Measurements from ENCODE around the gene SLC2A2. TPM values are rescaled to one million over a fixed set of nuclear protein-coding genes. Genes with fewer than 3 reads are reported as not detected.

The SLC2A2 gene
- polyA plus RNA-seq, 1 donor (not counting 4 experiments of a cell fraction or from before 2014, with no cell fraction given) = not detected

DNA sequence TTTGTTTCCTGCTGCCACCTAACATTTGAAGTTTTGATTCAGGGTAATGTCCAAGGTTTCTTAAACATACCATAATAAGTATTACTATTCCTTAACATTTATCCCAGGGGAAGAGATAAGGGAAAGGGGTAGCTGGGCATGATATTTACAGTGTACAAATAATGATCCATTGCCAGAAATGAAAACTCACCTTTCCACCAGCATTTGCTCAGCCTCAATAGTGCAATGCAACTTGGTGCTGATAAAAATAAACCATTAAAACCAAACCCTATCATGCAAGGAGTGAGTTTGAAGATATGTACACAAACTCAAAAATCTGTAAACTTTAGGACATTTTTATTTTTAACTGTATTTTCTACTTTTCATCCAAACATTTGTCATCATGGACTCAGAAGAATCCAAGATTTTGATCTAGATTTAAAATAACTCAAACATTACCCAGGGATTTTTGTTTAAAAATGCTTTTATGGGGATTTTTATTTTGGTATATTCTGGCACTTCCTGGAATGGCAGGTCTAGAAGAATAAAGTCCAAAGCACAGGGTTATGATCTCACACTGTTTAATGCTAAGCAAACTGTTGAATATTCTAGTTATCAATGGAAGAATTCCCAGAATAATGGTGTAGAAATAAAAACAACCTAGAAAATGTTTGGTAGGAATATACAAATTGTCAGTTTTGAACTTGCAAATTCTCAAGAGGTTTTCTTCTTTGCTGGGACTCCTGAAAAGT lies 32.5 kb upstream of the SLC2A2 start:
- Histone ChIP-seq H3K4me3 (ENCODE audit: control insufficient read depth in 2 of 3, extremely low read depth in 1 of 3, insufficient read depth in 2 of 3, low read depth in 1 of 3, low read length in 3 of 3) (no peak overlapping the region), H3K4me2 (ENCODE audit: control insufficient read depth, extremely low read depth, insufficient read depth, low read depth, low read length) (no peak overlapping the region), H3K9me1 (ENCODE audit: control insufficient read depth, extremely low read depth, insufficient read depth, low read length) (no peaks in the 10 kb centered on the region), H3K9me3 (ENCODE audit: control insufficient read depth, low read depth, low read length) (no peaks in the 10 kb centered on the region), H4K20me1 (ENCODE audit: control insufficient read depth, extremely low read depth, insufficient read depth, low read length) (no peaks in the 10 kb centered on the region), H3K36me3 (ENCODE audit: control insufficient read depth in 2 of 2, extremely low read depth in 1 of 2, insufficient read depth in 2 of 2, low read length in 2 of 2) (no peaks in the 10 kb centered on the region), H2AFZ (ENCODE audit: control insufficient read depth, low read length) (no peak overlapping the region), H3K79me2 (ENCODE audit: control insufficient read depth, insufficient read depth, low read length) (no peaks in the 10 kb centered on the region), H3K27ac (ENCODE audit: control insufficient read depth, insufficient read depth, low read length) (no peak overlapping the region), H3K4me1 (ENCODE audit: control insufficient read depth, extremely low read depth, insufficient read depth, low read length) (no peaks in the 10 kb centered on the region), H3K27me3 (ENCODE audit: control insufficient read depth, extremely low read depth, insufficient read depth, low read length) (no peaks in the 10 kb centered on the region), H3K9ac (ENCODE audit: control insufficient read depth, extremely low read depth, insufficient read depth, low read length) (no peak overlapping the region)
- no peak for FAIRE-seq
- no peak for DNase-seq (ENCODE audit: low read depth, low spot score)
- dilution Hi-C loops (cut with MboI; ENCODE audit: extremely low pct_ligation_motif_present, low sequenced_read_pairs) = no loop called here
- no peak for TF ChIP-seq EZH2 (IDR thresholded peaks at IDR 0.05; ENCODE audit: low read length)
- TF ChIP-seq, protein P1, sequence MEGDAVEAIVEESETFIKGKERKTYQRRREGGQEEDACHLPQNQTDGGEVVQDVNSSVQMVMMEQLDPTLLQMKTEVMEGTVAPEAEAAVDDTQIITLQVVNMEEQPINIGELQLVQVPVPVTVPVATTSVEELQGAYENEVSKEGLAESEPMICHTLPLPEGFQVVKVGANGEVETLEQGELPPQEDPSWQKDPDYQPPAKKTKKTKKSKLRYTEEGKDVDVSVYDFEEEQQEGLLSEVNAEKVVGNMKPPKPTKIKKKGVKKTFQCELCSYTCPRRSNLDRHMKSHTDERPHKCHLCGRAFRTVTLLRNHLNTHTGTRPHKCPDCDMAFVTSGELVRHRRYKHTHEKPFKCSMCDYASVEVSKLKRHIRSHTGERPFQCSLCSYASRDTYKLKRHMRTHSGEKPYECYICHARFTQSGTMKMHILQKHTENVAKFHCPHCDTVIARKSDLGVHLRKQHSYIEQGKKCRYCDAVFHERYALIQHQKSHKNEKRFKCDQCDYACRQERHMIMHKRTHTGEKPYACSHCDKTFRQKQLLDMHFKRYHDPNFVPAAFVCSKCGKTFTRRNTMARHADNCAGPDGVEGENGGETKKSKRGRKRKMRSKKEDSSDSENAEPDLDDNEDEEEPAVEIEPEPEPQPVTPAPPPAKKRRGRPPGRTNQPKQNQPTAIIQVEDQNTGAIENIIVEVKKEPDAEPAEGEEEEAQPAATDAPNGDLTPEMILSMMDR (optimal IDR thresholded peaks at IDR 0.05 in 1 of 3, IDR thresholded peaks at IDR 0.05 in 1 of 3, conservative IDR thresholded peaks at IDR 0.05 in 1 of 3; ENCODE audit: extremely low read depth in 1 of 3, insufficient read depth in 2 of 3, low read length in 3 of 3) = no peak

DNA sequence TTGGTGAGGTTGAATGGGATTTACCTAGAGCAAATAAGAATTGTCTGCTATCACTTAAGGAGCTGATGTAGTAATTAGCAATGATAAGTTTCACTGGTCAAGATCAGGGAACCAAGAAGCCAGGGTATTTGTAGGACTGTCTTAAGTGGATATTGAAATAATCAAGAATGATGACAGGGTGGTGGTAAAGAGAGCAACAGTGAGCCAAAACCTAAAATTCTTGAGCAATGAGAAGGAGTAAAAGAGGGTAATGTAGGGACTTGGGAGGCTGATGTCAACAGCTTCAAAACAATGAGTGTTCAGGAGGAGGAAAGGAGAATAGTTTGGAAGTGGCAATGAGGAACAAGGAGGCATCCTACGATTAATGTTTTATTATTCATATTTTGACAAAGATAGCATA lies 31.5 kb upstream of the SLC2A2 start:
- Histone ChIP-seq H3K9me3 (ENCODE audit: control insufficient read depth, low read depth, low read length) (no peaks in the 10 kb centered on the region), H3K4me1 (ENCODE audit: control insufficient read depth, extremely low read depth, insufficient read depth, low read length) (no peaks in the 10 kb centered on the region), H3K36me3 (ENCODE audit: control insufficient read depth in 2 of 2, extremely low read depth in 1 of 2, insufficient read depth in 2 of 2, low read length in 2 of 2) (no peaks in the 10 kb centered on the region), H2AFZ (ENCODE audit: control insufficient read depth, low read length) (no peak overlapping the region), H3K9ac (ENCODE audit: control insufficient read depth, extremely low read depth, insufficient read depth, low read length) (no peak overlapping the region), H3K4me2 (ENCODE audit: control insufficient read depth, extremely low read depth, insufficient read depth, low read depth, low read length) (no peak overlapping the region), H3K9me1 (ENCODE audit: control insufficient read depth, extremely low read depth, insufficient read depth, low read length) (no peaks in the 10 kb centered on the region), H3K27me3 (ENCODE audit: control insufficient read depth, extremely low read depth, insufficient read depth, low read length) (no peaks in the 10 kb centered on the region), H4K20me1 (ENCODE audit: control insufficient read depth, extremely low read depth, insufficient read depth, low read length) (no peaks in the 10 kb centered on the region), H3K4me3 (ENCODE audit: control insufficient read depth in 2 of 3, extremely low read depth in 1 of 3, insufficient read depth in 2 of 3, low read depth in 1 of 3, low read length in 3 of 3) (no peak overlapping the region), H3K79me2 (ENCODE audit: control insufficient read depth, insufficient read depth, low read length) (no peaks in the 10 kb centered on the region), H3K27ac (ENCODE audit: control insufficient read depth, insufficient read depth, low read length) (no peak overlapping the region)
- no peak for FAIRE-seq
- TF ChIP-seq, protein P1 (optimal IDR thresholded peaks at IDR 0.05 in 1 of 3, IDR thresholded peaks at IDR 0.05 in 1 of 3, conservative IDR thresholded peaks at IDR 0.05 in 1 of 3; ENCODE audit: extremely low read depth in 1 of 3, insufficient read depth in 2 of 3, low read length in 3 of 3) = no peak
- no peak for TF ChIP-seq EZH2 (IDR thresholded peaks at IDR 0.05; ENCODE audit: low read length)
- dilution Hi-C loops (cut with MboI; ENCODE audit: extremely low pct_ligation_motif_present, low sequenced_read_pairs) = no loop called here
- no peak for DNase-seq (ENCODE audit: low read depth, low spot score)

Data from keratinocyte (primary cell).